CD14-positive monocyte (primary cell): ENCODE measurements around the gene SIX2. TPM values are rescaled to one million over a fixed set of nuclear protein-coding genes. Genes with fewer than 3 reads are reported as not detected.

Source experiments
- DNase-seq, 3 donors: peaks; one replicate each; pipeline ENCODE4 v3.0.0-alpha.2; 2011 to 2022
- H2AFZ ChIP-seq: 2 replicates; pipeline ENCODE4 v1.6.0; 2012; ENCODE audit warnings: mild to moderate bottlenecking, low read depth, low read length, inconsistent platforms; ENCODE audit not compliant: insufficient read depth, poor library complexity, severe bottlenecking
- H3K27ac ChIP-seq, 2 donors: 1 replicate in 1 of 2; 2 replicates in 1 of 2; pipeline ENCODE4 v1.5.1; 2012 to 2013; ENCODE audit warnings: low read length in 2 of 2, control low read depth in 1 of 2, inconsistent platforms in 1 of 2, low read depth in 1 of 2, mild to moderate bottlenecking in 1 of 2
- H3K27me3 ChIP-seq, 2 donors: one replicate each; pipeline versions ENCODE4 v1.6.0 to v1.6.1; 2011 to 2013; ENCODE audit warnings: low read length in 2 of 2; ENCODE audit not compliant: control insufficient read depth in 2 of 2, insufficient read depth in 2 of 2
- H3K36me3 ChIP-seq, 2 donors: replicated peaks in 1 of 2; 1 replicate in 1 of 2; 2 replicates in 1 of 2; pipeline versions ENCODE4 v1.5.1 to v1.6.1; 2012 to 2013; ENCODE audit warnings: low read length in 2 of 2, control low read depth in 1 of 2, inconsistent platforms in 1 of 2, mild to moderate bottlenecking in 1 of 2; ENCODE audit not compliant: insufficient read depth in 2 of 2, control insufficient read depth in 1 of 2
- H3K4me1 ChIP-seq, 2 donors: 1 replicate in 1 of 2; 2 replicates in 1 of 2; pipeline versions ENCODE4 v1.5.1 to v1.6.1; 2012 to 2013; ENCODE audit warnings: low read length in 2 of 2, control low read depth in 1 of 2, inconsistent platforms in 1 of 2, mild to moderate bottlenecking in 1 of 2, moderate library complexity in 1 of 2; ENCODE audit not compliant: insufficient read depth in 2 of 2, control insufficient read depth in 1 of 2
- H3K4me2 ChIP-seq: replicated peaks from 2 replicates; pipeline ENCODE3; 2012; ENCODE audit warnings: low read length, moderate library complexity, mild to moderate bottlenecking; ENCODE audit not compliant: poor library complexity, severe bottlenecking; ENCODE audit errors: extremely low read depth
- H3K4me3 ChIP-seq, 3 experiments: fragments of 200-600 bp in 1 of 3; sonication (generic) in 1 of 3; replicated peaks in 1 of 3; 1 replicate in 2 of 3; 2 replicates in 1 of 3; pipeline ENCODE4 v1.5.1; 2011 to 2013; ENCODE audit warnings: low read length in 3 of 3, mild to moderate bottlenecking in 3 of 3, control low read depth in 2 of 3, low read depth in 2 of 3, inconsistent platforms in 1 of 3, moderate library complexity in 1 of 3
- H3K79me2 ChIP-seq: 2 replicates; pipeline ENCODE4 v1.6.0; 2012; ENCODE audit warnings: mild to moderate bottlenecking, control low read depth, inconsistent platforms, low read length, moderate library complexity; ENCODE audit not compliant: insufficient read depth
- H3K9ac ChIP-seq: 2 replicates; pipeline ENCODE4 v1.6.0; 2017; ENCODE audit warnings: low read length, mild to moderate bottlenecking; ENCODE audit not compliant: insufficient read depth, poor library complexity, severe bottlenecking
- H3K9me3 ChIP-seq, 2 donors: replicated peaks in 1 of 2; 1 replicate in 1 of 2; 2 replicates in 1 of 2; pipeline versions ENCODE4 v1.5.1 to v1.6.1; 2012 to 2013; ENCODE audit warnings: low read length in 2 of 2, control low read depth in 1 of 2; ENCODE audit not compliant: control insufficient read depth in 1 of 2, insufficient read depth in 1 of 2
- H4K20me1 ChIP-seq: 2 replicates; pipeline ENCODE4 v1.6.0; 2012; ENCODE audit warnings: mild to moderate bottlenecking, low read length, control low read depth, moderate library complexity; ENCODE audit not compliant: insufficient read depth
- H3K27ac Mint-ChIP-seq, 7 donors: one replicate each; pipeline ENCODE4 v1.8.0; 2020; ENCODE audit warnings: mild to moderate bottlenecking in 7 of 7, mixed read lengths in 7 of 7, moderate library complexity in 6 of 7, inconsistent platforms in 2 of 7
- H3K27me3 Mint-ChIP-seq, 3 donors: one replicate each; pipeline ENCODE4 v1.8.0; 2021 to 2022; ENCODE audit warnings: low read depth in 3 of 3, mild to moderate bottlenecking in 3 of 3, mixed read lengths in 3 of 3, moderate library complexity in 3 of 3, inconsistent platforms in 1 of 3
- H3K36me3 Mint-ChIP-seq, 2 donors: one replicate each; pipeline ENCODE4 v1.8.0; 2020; ENCODE audit warnings: mixed read lengths in 2 of 2, inconsistent platforms in 1 of 2, mild to moderate bottlenecking in 1 of 2
- H3K4me1 Mint-ChIP-seq: one replicate; pipeline ENCODE4 v1.8.0; 2020; ENCODE audit warnings: mild to moderate bottlenecking, mixed read lengths
- H3K4me3 Mint-ChIP-seq, 2 donors: one replicate each; pipeline ENCODE4 v1.8.0; 2020; ENCODE audit warnings: mild to moderate bottlenecking in 2 of 2, mixed read lengths in 2 of 2, moderate library complexity in 1 of 2
- H3K9me3 Mint-ChIP-seq, 7 donors: one replicate each; pipeline ENCODE4 v1.8.0; 2020 to 2022; ENCODE audit warnings: mixed read lengths in 7 of 7, mild to moderate bottlenecking in 6 of 7, moderate library complexity in 6 of 7, inconsistent platforms in 2 of 7
- CTCF ChIP-seq: fragments of 200-600 bp; IDR thresholded peaks from one replicate; pipeline ENCODE4 v1.8.0; 2022; ENCODE audit warnings: antibody characterized with exemption, mild to moderate bottlenecking
- WGBS: methylation state at CpG from one replicate; pipeline ENCODE4 v1.1.5; 2013; ENCODE audit warnings: missing lambda C conversion rate; ENCODE audit not compliant: insufficient coverage; 5-methylcytosine and 5-hydroxymethylcytosine counted together
- intact Hi-C, 2 donors: fragments of 100-400 bp; cut with micrococcal nuclease; formaldehyde crosslinking; loops; one replicate each; pipeline versions ENCODE4 v1.15.0 to v1.15.1; 2023
- polyA plus RNA-seq, 3 donors: library from polyadenylated mRNA; depleted of rRNA in 1 of 3; unstranded in 2 of 3; stranded (reverse) in 1 of 3; fragments of 300-500 nt in 2 of 3; fragments of >200 nt in 1 of 3; fragmentation: Illumina TruSeq in 2 of 3; gene quantifications; 1 replicate in 2 of 3; 2 replicates in 1 of 3; pipeline ENCODE4 v1.2.3, GENCODE V29; 2012 to 2021

SIX2 gene
- polyA plus RNA-seq, 3 donors: not detected

GRCh38 chr2:45031028-45031427 is 21.8 kb upstream of the SIX2 start:
- no peak for DNase-seq
- Mint-ChIP-seq H3K4me1 (no peaks in the 10 kb centered on the region), H3K27me3 (peaks cover 11 to 23% (median 23%) of the 10 kb centered on the region in 3 donors), H3K36me3 (no peaks in the 10 kb centered on the region), H3K4me3 (no peak overlapping the region), H3K9me3 (peaks cover 0 to 7% (median 0%) of the 10 kb centered on the region in 7 donors), H3K27ac (peak overlapping the region in 2 of 7 donors; percentile 21 to 26)
- H3K27ac ChIP-seq: no peak overlapping the region
- H3K27me3 ChIP-seq: no peaks in the 10 kb centered on the region
- no peaks in the 10 kb centered on the region for H3K9me3 ChIP-seq
- no peak overlapping the region for H3K4me3 ChIP-seq
- no peak overlapping the region for H2AFZ ChIP-seq
- intact Hi-C loops: no loop called here
- H3K36me3 ChIP-seq: no peaks in the 10 kb centered on the region
- 100% methylated on average over 1 of the region's 3 CpGs for WGBS
- H3K4me2 ChIP-seq: no peak overlapping the region
- no peak for TF ChIP-seq CTCF
- H3K4me1 ChIP-seq: no peaks in the 10 kb centered on the region
- no peaks in the 10 kb centered on the region for H3K79me2 ChIP-seq
- H3K9ac ChIP-seq: no peak overlapping the region
- no peaks in the 10 kb centered on the region for H4K20me1 ChIP-seq

- no peaks in the 10 kb centered on the region for H3K36me3 ChIP-seq
- Mint-ChIP-seq H3K27ac (peak overlapping the region in 1 of 7 donors; percentile 17), H3K36me3 (no peaks in the 10 kb centered on the region), H3K4me1 (no peaks in the 10 kb centered on the region), H3K27me3 (peaks cover 11 to 25% (median 23%) of the 10 kb centered on the region in 3 donors), H3K9me3 (peaks cover 0 to 7% (median 0%) of the 10 kb centered on the region in 7 donors), H3K4me3 (no peak overlapping the region)
- H3K9me3 ChIP-seq: no peaks in the 10 kb centered on the region
- no peak for TF ChIP-seq CTCF
- intact Hi-C loops: no loop called here
- no peaks in the 10 kb centered on the region for H3K27me3 ChIP-seq
- no peak overlapping the region for H3K27ac ChIP-seq
- no peak overlapping the region for H3K4me2 ChIP-seq
- H3K4me1 ChIP-seq: no peaks in the 10 kb centered on the region
- no peaks in the 10 kb centered on the region for H4K20me1 ChIP-seq
- no peak overlapping the region for H3K9ac ChIP-seq
- WGBS: 100% methylated on average over 1 of the region's 4 CpGs
- DNase-seq: no peak
- H2AFZ ChIP-seq: no peak overlapping the region
- H3K4me3 ChIP-seq: no peak overlapping the region
- H3K79me2 ChIP-seq: no peaks in the 10 kb centered on the region
These were observed 21.3 kb upstream of the SIX2 start for GRCh38 chr2:45030553-45030952.
